Measurements from ENCODE around the gene DUXA. TPM values are rescaled to one million over a fixed set of nuclear protein-coding genes. Genes with fewer than 3 reads are reported as not detected.

DUXA gene
- total RNA-seq, 4 donors from 2014 or later: not detected

DNA sequence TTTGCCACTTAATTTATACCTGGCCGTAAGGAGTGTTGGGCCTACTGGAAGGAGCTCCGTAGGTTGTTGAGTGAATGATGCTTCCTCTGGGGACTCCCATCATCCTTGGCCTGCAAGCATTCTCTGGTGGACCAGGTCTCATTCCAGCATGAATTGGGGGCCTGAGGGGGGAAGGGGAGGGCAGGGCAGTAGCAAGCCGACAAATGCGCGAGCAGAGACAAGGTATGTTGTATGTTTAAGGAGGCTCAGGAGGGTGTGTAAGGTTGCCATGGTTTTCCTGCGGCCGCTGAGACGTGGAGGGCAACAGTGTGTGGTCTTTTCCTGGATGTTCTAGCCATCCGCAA, 24.8 kb upstream of the DUXA start:
- Histone ChIP-seq H3K4me1 (peaks cover 0 to 9% of the 10 kb centered on the region in 2 donors), H3K36me3 (no peaks in the 10 kb centered on the region), H3K4me3 (peak overlapping the region; percentile 85 to 95), H3K27me3 (no peaks in the 10 kb centered on the region), H3K9me3 (no peaks in the 10 kb centered on the region), H3K27ac (peak overlapping the region; percentile 72 to 86)
- TF ChIP-seq, protein P1, sequence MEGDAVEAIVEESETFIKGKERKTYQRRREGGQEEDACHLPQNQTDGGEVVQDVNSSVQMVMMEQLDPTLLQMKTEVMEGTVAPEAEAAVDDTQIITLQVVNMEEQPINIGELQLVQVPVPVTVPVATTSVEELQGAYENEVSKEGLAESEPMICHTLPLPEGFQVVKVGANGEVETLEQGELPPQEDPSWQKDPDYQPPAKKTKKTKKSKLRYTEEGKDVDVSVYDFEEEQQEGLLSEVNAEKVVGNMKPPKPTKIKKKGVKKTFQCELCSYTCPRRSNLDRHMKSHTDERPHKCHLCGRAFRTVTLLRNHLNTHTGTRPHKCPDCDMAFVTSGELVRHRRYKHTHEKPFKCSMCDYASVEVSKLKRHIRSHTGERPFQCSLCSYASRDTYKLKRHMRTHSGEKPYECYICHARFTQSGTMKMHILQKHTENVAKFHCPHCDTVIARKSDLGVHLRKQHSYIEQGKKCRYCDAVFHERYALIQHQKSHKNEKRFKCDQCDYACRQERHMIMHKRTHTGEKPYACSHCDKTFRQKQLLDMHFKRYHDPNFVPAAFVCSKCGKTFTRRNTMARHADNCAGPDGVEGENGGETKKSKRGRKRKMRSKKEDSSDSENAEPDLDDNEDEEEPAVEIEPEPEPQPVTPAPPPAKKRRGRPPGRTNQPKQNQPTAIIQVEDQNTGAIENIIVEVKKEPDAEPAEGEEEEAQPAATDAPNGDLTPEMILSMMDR (IDR thresholded peaks at IDR 0.05): no peak
- no peak for TF ChIP-seq POLR2A (IDR thresholded peaks at IDR 0.05)
- intact Hi-C loops (cut with DNase I; ENCODE audit: low total_unique reads): no loop called here
- DNase-seq: no peak

- Histone ChIP-seq H3K36me3 (no peaks in the 10 kb centered on the region), H3K27ac (peak within 1 kb of the TSS; percentile 72 to 86), H3K4me1 (peaks cover 0 to 9% of the 10 kb centered on the region in 2 donors), H3K4me3 (peak within 1 kb of the TSS; percentile 85 to 95), H3K9me3 (no peaks in the 10 kb centered on the region), H3K27me3 (no peaks in the 10 kb centered on the region)
- TF ChIP-seq, protein P1 (IDR thresholded peaks at IDR 0.05): peak in 1 of 4 experiments; percentile 2
- peak; percentile 23 to 29 for TF ChIP-seq POLR2A (IDR thresholded peaks at IDR 0.05)
- intact Hi-C loops (cut with DNase I; ENCODE audit: low total_unique reads): no loop called here
- peak; percentile 88 to 92 for DNase-seq
Observed at GRCh38 chr19:57191141-57192076, 24.1 kb upstream of the DUXA start, which contains the start of gene ZNF264. Gene ZNF264 (plus strand): TSS chr19:57191500. CDS start chr19:57191914, 414 bp downstream.

DNA sequence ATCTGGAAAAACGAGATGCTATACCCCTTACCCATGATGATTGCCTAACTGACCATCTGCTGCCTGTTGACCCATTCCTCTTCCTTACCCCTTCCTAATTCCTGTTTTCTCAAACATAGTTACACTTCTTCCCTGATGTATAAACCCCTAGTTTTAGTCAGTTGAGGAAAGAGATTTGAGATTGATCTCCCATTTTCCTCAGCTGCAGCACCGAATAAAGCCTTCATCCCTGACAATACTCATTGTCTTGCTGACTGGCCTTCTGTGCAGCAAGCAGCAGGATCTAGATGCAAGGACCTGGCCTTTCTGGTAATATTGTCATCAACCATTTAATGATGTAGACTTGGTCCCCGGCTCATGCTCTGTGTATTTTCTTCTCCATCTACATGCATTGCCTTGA, 23.0 kb upstream of the DUXA start:
- Histone ChIP-seq H3K27ac (no peak overlapping the region), H3K27me3 (peaks cover 0 to 3% of the 10 kb centered on the region in 2 donors)
- intact Hi-C loops (cut with DNase I; ENCODE audit: low total_unique reads): no loop called here

GRCh38 chr19:57171551-57172081, 4.3 kb upstream of the DUXA start:
- Histone ChIP-seq H3K27me3 (no peaks in the 10 kb centered on the region), H3K4me1 (no peaks in the 10 kb centered on the region), H3K36me3 (no peaks in the 10 kb centered on the region), H3K27ac (peak overlapping the region; percentile 70 to 72), H3K4me3 (peak overlapping the region; percentile 28 to 40), H3K9me3 (peaks cover 0 to 5% of the 10 kb centered on the region in 2 donors)
- TF ChIP-seq, protein P1 (IDR thresholded peaks at IDR 0.05): no peak
- TF ChIP-seq POLR2A (IDR thresholded peaks at IDR 0.05): no peak
- intact Hi-C loops (cut with DNase I; ENCODE audit: low total_unique reads): no loop called here
- peak; percentile 19 to 53 for DNase-seq

More for the DNA sequence above, 23.0 kb upstream of the DUXA start:
- DNase-seq: no peak
- TF ChIP-seq, protein P1 (IDR thresholded peaks at IDR 0.05): no peak
- no peak for TF ChIP-seq POLR2A (IDR thresholded peaks at IDR 0.05)
- peaks cover 0 to 9% of the 10 kb centered on the region in 2 donors for H3K4me1 ChIP-seq
- no peaks in the 10 kb centered on the region for H3K9me3 ChIP-seq
- H3K4me3 ChIP-seq: no peak overlapping the region
- H3K36me3 ChIP-seq: no peaks in the 10 kb centered on the region

- intact Hi-C loops (cut with DNase I; ENCODE audit: low total_unique reads): no loop called here
- DNase-seq: no peak
- H3K27ac ChIP-seq: no peak overlapping the region
- H3K27me3 ChIP-seq: no peaks in the 10 kb centered on the region
- TF ChIP-seq, protein P1 (IDR thresholded peaks at IDR 0.05): no peak
- no peak for TF ChIP-seq POLR2A (IDR thresholded peaks at IDR 0.05)
- no peaks in the 10 kb centered on the region for H3K9me3 ChIP-seq
- H3K4me3 ChIP-seq: no peak overlapping the region
- no peaks in the 10 kb centered on the region for H3K36me3 ChIP-seq
- H3K4me1 ChIP-seq: no peaks in the 10 kb centered on the region
Observed at GRCh38 chr19:57165846-57166245, 1.4 kb downstream of the DUXA start.

All from uterus (tissue), 4 donors.